ENCODE data around the gene SLC30A10. TPM values are rescaled to one million over a fixed set of nuclear protein-coding genes. Genes with fewer than 3 reads are reported as not detected.

The SLC30A10 gene
- total RNA-seq, 1 experiment from 2014 or later: 0.09 TPM

DNA sequence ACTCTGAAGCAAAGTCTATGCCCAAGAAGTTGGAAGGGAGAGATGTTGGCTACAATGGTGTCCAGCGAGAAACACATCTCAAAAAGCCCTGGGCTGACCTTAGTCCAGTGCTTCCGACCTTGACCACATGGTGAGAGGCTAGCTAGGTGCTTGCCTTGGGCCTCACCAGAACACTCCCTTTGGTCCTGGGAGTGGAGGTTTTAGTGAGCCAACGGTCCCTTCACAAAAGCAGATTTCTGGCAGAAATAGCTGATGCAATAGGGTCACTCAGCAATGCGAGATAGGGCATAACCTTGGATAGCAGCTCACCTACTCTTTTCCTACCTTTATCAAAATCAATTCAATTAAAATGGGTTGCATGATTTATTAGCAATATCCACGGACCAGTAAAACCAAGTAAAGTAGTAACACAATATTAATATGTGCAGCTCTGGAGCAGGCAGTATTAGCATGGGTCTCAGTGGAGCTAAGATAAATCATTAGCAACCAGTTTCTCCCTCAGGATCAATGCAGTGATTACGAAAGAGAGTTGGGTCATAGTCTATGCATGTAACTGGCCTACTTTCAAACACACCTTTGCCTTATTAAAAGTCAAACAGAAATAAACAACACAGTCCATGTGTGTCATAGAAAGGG lies 1.9 kb downstream of the SLC30A10 start:
- H4K91ac ChIP-seq (ENCODE audit: insufficient read length, low read depth, low read length): no peak overlapping the region
- no peak overlapping the region for H3K9ac ChIP-seq (ENCODE audit: extremely low read depth, insufficient read length, low read length)
- Mint-ChIP-seq H3K9me3 (peaks cover 0 to 3% of the 10 kb centered on the region in 2 experiments; a peak in 3 of 5 replicates), H3K4me1 (peaks cover 13 to 20% of the 10 kb centered on the region in 2 experiments), H3K4me3 (no peak overlapping the region), H3K27me3 (ENCODE audit: low read depth) (peaks cover 43% of the 10 kb centered on the region), H3K27ac (no peak overlapping the region), H3K36me3 (ENCODE audit: insufficient read depth in 1 of 3, low read depth in 3 of 3) (no peaks in the 10 kb centered on the region)
- H3K79me1 ChIP-seq (ENCODE audit: insufficient read depth, low read depth, low read length, poor library complexity, severe bottlenecking): no peaks in the 10 kb centered on the region
- no peak overlapping the region for H3K27ac ChIP-seq (ENCODE audit: insufficient read length, low read depth, low read length)
- H4K8ac ChIP-seq (replicated peaks; ENCODE audit: insufficient read length, low read depth, low read length): no peak overlapping the region
- H3K27me3 ChIP-seq (ENCODE audit: insufficient read depth, low read length): peaks cover 13% of the 10 kb centered on the region; the same call in 1 of the 2 replicates
- H3K4me2 ChIP-seq (ENCODE audit: insufficient read depth, insufficient read length, low read length): no peak overlapping the region
- no peak overlapping the region for H3K18ac ChIP-seq (ENCODE audit: insufficient read length, low read depth, low read length)
- H4K20me1 ChIP-seq (ENCODE audit: control insufficient read depth, insufficient read depth, insufficient read length): no peaks in the 10 kb centered on the region
- no peaks in the 10 kb centered on the region for H3K4me1 ChIP-seq (ENCODE audit: insufficient read depth, low read length)
- no peak overlapping the region for H3K23ac ChIP-seq (ENCODE audit: insufficient read length, low read depth, low read length)
- H3K79me2 ChIP-seq (ENCODE audit: insufficient read depth, low read length): no peaks in the 10 kb centered on the region
- WGBS (ENCODE audit: extremely low coverage, insufficient read length, low lambda C conversion rate): no CpG with 5 or more reads among the region's 6 CpGs
- H2AFZ ChIP-seq (ENCODE audit: low read length): no peak overlapping the region
- H3K9me3 ChIP-seq (ENCODE audit: control insufficient read depth, low read depth, low read length): no peaks in the 10 kb centered on the region
- H3K23me2 ChIP-seq (ENCODE audit: insufficient read length, low read depth, low read length, poor library complexity, severe bottlenecking): peaks cover 10% of the 10 kb centered on the region
- H3K56ac ChIP-seq (ENCODE audit: insufficient read length, low read depth, low read length): no peak overlapping the region
- H3K4ac ChIP-seq (ENCODE audit: low read depth, low read length): no peak overlapping the region
- H4K5ac ChIP-seq (ENCODE audit: insufficient read length, low read depth, low read length): no peak overlapping the region
- H2BK5ac ChIP-seq (ENCODE audit: insufficient read length, low read length): no peak overlapping the region
- H2BK12ac ChIP-seq (ENCODE audit: insufficient read length, low read depth, low read length): no peak overlapping the region
- H2BK120ac ChIP-seq (ENCODE audit: low read depth, low read length, poor library complexity, severe bottlenecking): no peak overlapping the region
- DNase-seq: no peak
- no peak overlapping the region for H2BK20ac ChIP-seq (ENCODE audit: low read depth, low read length, poor library complexity, severe bottlenecking)
- no peak overlapping the region for H2AK5ac ChIP-seq (ENCODE audit: insufficient read length, low read length)
- H3T11ph ChIP-seq (ENCODE audit: low read length): no peak overlapping the region
- no peak overlapping the region for H2BK15ac ChIP-seq (ENCODE audit: low read depth, low read length)
- TF ChIP-seq, protein P1, sequence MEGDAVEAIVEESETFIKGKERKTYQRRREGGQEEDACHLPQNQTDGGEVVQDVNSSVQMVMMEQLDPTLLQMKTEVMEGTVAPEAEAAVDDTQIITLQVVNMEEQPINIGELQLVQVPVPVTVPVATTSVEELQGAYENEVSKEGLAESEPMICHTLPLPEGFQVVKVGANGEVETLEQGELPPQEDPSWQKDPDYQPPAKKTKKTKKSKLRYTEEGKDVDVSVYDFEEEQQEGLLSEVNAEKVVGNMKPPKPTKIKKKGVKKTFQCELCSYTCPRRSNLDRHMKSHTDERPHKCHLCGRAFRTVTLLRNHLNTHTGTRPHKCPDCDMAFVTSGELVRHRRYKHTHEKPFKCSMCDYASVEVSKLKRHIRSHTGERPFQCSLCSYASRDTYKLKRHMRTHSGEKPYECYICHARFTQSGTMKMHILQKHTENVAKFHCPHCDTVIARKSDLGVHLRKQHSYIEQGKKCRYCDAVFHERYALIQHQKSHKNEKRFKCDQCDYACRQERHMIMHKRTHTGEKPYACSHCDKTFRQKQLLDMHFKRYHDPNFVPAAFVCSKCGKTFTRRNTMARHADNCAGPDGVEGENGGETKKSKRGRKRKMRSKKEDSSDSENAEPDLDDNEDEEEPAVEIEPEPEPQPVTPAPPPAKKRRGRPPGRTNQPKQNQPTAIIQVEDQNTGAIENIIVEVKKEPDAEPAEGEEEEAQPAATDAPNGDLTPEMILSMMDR (conservative IDR thresholded peaks at IDR 0.05): no peak
- H3K14ac ChIP-seq (ENCODE audit: insufficient read depth, low read length): no peak overlapping the region
